Activated gamma-delta T cell treated with Interleukin-2 at 50 U/mL for 16 hours (primary cell): Measurements from ENCODE around the gene GCKR.
"Not testable (repeated sequence)": the region's sequence is repeated elsewhere in the genome, so short reads cannot be mapped to it uniquely, and the experiment has no call there.

Source experiments
- DNase-seq: peaks from one replicate; pipeline ENCODE4 v3.0.0-alpha.2; 2020

The GCKR gene

GRCh38 chr2:27509326-27509725 lies 12.7 kb downstream of the GCKR start:
- DNase-seq, result no peak

GRCh38 chr2:27518113-27518781 lies 21.6 kb downstream of the GCKR start:
- no peak for DNase-seq

GRCh38 chr2:27518782-27519113 lies 22.1 kb downstream of the GCKR start:
- no peak for DNase-seq

DNA sequence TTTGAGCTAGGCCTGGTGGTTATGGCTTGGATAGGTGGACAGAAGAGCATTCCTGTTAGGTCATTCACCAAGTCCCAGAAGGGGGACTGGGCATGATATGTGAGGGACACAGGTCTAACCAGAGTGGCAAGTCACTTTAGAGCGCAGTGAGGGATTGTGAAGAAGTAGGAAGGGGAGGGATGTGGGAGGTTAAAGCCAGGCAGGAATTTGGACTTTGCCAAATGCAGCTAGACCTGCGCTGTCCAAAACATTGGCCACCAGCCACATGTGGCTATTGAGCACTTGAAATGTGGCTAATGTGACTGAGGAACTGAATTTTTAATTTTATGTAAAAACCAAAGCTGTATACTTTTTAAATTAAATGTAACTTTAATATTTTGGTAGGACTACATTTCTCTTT lies 23.7 kb downstream of the GCKR start:
- no peak for DNase-seq

- no peak for DNase-seq
Observed at GRCh38 chr2:27522400-27522945, 25.8 kb downstream of the GCKR start.

GRCh38 chr2:27527182-27527581 lies 30.5 kb downstream of the GCKR start:
- DNase-seq, result no peak

DNA sequence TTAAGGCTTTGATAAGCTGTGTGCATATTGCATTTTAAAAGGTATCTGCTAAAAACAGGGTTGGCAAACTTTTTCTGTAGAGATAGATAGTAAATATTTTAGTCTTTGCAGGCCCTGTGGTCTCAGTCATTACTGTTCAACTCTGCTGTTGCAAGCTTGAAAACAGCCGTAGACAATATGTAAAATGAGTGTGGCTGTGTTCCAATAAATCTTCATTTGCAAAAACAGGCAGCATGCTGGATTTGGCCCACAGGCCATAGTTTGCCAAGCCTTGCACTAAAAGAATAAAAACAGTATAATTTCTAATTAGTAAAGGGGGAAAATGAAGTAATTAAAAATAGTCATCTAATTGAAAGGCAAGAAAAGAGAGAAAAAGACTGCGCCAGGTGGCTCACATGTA lies 35.3 kb downstream of the GCKR start:
- DNase-seq, result no peak

- no peak for DNase-seq
Observed at GRCh38 chr2:27537287-27537686, 40.6 kb downstream of the GCKR start.

- not testable (repeated sequence) for DNase-seq
Observed at GRCh38 chr2:27538839-27539450, 42.3 kb downstream of the GCKR start.

DNA sequence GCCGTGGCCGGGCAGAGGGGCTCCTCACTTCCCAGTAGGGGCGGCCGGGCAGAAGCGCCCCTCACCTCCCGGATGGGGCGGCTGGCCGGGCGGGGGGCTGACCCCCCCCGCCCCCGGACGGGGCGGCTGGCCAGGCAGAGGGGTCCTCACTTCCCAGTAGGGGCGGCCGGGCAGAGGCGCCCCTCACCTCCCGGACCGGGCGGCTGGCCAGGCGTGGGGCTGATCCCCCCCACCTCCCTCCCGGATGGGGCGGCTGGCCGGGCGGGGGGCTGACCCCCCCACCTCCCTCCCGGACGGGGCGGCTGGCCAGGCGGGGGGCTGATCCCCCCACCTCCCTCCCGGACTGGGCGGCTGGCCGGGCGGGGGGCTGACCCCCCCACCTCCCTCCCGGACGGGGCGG lies 43.0 kb downstream of the GCKR start:
- not testable (repeated sequence) for DNase-seq

DNA sequence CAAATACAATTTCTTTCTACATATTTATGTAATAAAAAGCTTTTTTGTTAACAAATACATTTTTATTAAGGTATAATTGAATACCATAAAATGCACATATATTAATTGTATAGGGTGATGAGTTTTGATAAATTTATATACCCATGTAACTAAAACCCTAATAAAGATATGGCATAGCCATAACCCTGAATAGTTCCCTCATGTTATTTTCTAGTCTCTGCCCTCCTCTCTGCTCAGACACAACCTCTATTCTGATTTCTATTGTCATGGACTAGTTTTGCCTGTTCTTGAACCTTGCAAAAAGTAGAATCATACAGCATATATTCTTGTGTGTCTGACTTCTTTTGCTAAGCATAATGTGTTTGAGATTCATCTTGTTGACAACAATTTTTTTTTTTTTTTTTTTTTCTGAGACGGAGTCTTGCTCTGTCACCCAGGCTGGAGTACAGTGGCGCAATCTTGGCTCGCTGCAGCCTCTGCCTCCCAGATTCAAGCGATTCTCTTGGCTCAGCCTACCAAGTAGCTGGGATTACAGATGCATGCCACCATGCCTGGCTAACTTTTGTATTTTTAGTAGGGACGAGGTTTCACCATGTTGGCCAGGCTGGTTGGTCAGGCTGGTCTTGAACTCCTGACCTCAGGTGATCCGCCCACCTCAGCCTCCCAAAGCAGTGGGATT lies 47.6 kb downstream of the GCKR start:
- no peak for DNase-seq

DNA sequence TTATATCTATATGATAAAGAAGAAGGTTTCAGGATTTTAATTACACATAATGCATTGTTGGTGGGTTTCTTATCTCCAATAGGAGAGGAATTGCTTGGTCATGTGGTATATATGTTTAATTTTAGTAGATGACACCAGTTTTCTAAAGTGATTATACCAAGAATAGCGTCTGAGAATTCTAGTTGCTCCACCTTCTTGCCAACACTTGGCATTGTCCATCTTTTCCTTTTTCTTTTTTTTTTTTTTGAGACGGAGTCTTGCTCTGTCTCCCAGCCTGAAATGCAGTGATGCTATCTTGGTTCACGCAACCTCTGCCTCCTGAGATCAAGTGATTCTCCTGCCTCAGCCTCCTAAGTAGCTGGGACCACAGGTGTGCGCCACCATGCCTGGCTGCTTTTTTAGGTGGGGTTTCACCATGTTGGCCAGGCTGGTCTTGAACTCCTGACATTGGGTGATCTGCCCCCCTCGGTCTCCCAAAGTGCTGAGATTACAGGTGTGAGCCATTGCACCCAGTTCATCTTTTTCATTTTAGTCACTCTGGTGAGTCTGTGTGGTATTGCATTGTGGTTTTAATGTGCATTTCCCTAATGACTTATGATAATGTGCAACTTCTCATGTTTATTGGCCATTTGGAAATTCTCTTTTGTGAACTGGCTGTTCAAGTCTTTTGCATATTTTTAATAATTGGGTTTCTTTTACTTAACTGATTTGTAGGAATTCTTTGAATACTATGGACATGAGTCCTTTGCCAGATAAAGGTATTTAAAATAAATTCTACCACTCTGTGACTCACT lies 48.9 kb downstream of the GCKR start:
- no peak for DNase-seq

GRCh38 chr2:27549303-27549702 lies 52.7 kb downstream of the GCKR start:
- DNase-seq, result no peak

DNA sequence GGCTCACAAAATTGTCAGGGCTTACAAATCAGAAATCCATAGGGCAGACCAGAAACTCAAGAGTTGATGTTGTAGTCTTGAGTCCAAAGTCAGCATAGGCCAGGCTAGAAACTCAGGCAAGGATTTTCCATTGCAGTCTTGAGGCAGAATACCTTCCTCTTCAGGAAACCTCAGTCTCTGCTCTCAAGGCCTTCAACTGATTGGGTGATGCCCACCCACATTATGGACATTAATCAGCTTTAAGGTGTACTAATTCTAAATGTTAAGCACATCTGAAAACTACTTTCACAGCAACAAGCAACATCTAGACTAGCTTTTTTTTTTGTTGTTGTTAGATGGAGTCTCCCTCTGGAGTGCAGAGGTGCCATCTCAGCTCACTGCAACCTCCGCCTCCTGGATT lies 54.9 kb downstream of the GCKR start:
- DNase-seq, result no peak

GRCh38 chr2:27552941-27553340 lies 56.3 kb downstream of the GCKR start:
- DNase-seq, result no peak

- DNase-seq, result not testable (repeated sequence)
Observed at GRCh38 chr2:27554451-27554850, 57.8 kb downstream of the GCKR start.

DNA sequence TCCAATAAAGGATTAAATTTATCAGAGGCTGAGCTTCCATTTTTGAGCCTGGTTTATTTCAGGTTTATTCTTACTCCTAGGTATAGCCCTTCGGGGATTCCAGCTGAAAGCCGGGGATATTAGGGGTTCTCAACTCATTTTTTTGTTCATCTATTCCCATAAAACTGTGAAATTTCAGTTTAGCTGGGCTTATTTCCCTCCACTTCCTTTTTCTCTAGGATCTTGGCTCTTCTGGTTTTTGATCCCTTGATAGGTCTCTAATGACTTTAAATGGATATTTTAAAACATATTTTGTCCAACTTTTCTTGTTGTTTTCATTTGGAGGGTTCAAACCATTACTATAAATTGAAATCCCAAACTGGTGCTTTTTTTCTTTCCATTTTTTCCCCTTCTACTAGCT lies 62.6 kb downstream of the GCKR start:
- DNase-seq, result no peak

- no peak for DNase-seq
Observed at GRCh38 chr2:27561060-27561459, 64.4 kb downstream of the GCKR start.

- no peak for DNase-seq
Observed at GRCh38 chr2:27566628-27567027, 70.0 kb downstream of the GCKR start.

- DNase-seq, result no peak
Observed at GRCh38 chr2:27569398-27569797, 72.8 kb downstream of the GCKR start.

- DNase-seq, result no peak
Observed at GRCh38 chr2:27571197-27571596, 74.6 kb downstream of the GCKR start.

- DNase-seq, result no peak
Observed at GRCh38 chr2:27571681-27572080, 75.0 kb downstream of the GCKR start.

DNA sequence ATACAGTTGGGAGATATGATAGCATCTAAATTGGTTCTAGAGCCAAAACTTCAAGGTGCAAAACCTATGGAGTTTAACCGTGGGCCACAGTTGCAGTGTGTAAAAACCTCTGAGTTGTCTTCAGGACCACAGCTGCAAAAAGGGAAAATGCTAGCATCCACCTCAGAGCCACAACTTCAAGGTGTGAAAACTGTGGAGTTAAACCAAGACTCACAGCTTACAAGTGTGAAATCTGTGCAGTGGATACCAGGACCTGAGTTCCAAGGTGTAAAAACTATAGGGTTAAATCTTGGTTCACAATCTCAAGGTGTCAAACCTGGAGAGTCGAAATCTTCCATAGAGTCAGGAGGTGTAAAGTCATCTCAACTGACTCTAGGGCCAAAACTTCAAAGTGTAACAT lies 75.8 kb downstream of the GCKR start:
- peak; percentile 10 for DNase-seq
